ENCODE results near the gene TRPM2.

Gene TRPM2

DNA sequence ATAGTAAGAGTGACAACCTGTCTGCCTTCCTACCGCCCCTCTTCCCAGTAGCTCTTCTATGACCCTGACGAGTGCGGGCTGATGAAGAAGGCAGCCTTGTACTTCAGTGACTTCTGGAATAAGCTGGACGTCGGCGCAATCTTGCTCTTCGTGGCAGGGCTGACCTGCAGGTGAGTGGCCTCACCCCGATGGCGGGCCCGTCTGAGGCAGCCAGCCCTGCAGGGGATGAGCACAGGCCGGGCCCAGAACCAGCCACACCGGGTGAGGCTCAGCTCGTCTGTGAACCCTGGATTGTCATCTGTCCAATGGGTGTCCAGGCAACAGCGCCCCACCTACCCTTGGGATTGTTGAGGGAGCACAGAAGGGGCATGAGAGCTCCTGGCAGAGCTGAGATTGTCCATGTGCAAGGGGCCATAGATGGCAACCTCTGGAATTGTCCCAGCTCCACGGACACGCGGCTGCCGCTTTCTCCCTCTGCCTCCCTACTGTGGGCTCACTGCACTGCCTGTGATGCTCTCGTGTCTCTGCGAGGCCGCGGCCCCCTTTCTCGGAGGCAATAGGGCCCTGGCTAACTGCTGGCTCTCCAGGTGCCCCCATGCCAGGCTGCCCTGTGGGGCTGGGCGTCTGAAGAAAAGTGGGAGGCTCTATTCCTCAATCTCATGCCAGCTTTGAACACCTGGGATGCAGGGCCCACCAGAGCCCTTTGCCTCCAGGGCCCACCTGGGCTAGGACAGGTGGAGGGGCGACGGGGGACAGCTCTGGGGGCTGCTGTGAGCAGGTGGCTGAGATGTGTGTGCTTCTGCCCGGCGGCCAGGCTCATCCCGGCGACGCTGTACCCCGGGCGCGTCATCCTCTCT, 51.9 kb downstream of the TRPM2 start:
- no peak overlapping the region for H3K4me3 ChIP-seq (ENCODE audit: low read length)
- DNase-seq (ENCODE audit: low read depth): no peak
- TF ChIP-seq, protein P1, sequence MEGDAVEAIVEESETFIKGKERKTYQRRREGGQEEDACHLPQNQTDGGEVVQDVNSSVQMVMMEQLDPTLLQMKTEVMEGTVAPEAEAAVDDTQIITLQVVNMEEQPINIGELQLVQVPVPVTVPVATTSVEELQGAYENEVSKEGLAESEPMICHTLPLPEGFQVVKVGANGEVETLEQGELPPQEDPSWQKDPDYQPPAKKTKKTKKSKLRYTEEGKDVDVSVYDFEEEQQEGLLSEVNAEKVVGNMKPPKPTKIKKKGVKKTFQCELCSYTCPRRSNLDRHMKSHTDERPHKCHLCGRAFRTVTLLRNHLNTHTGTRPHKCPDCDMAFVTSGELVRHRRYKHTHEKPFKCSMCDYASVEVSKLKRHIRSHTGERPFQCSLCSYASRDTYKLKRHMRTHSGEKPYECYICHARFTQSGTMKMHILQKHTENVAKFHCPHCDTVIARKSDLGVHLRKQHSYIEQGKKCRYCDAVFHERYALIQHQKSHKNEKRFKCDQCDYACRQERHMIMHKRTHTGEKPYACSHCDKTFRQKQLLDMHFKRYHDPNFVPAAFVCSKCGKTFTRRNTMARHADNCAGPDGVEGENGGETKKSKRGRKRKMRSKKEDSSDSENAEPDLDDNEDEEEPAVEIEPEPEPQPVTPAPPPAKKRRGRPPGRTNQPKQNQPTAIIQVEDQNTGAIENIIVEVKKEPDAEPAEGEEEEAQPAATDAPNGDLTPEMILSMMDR (conservative IDR thresholded peaks at IDR 0.05; ENCODE audit: low read length): no peak

DNA sequence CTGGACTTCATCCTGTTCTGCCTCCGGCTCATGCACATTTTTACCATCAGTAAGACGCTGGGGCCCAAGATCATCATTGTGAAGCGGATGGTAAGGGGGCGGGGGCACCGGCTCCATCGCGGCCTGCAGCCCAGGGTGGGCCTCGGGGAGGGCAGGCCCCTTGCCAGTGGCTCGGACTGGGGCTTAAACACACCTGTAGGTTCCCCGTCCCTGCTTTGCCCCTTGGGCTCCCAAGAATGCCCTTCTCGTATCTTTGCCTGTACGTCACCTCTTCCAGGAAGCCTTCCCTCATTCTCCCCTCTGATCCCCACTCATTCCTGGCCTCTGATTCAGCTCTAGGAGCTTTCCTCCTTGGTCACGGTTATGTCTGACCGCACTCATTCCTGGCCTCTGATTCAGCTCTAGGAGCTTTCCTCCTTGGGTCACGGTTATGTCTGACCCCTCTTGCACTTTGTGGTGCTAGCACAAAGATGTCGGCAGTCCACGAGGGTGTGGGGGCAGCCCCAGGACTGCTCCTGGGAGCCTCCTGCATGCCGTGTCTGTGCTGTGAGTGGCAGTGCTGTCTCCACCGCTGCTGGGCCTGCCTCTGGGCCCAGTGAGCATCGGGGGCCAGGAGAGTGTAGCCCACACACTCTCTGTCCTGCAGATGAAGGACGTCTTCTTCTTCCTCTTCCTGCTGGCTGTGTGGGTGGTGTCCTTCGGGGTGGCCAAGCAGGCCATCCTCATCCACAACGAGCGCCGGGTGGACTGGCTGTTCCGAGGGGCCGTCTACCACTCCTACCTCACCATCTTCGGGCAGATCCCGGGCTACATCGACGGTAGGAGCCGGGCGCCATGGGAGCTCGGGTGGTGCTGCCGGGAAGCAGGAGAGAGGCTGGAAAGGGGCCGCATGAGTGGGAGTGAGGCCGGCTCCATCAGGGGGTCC, 52.8 kb downstream of the TRPM2 start:
- no peak overlapping the region for H3K4me3 ChIP-seq (ENCODE audit: low read length)
- peak; percentile 32 for DNase-seq (ENCODE audit: low read depth)
- TF ChIP-seq, protein P1 (conservative IDR thresholded peaks at IDR 0.05; ENCODE audit: low read length): no peak

DNA sequence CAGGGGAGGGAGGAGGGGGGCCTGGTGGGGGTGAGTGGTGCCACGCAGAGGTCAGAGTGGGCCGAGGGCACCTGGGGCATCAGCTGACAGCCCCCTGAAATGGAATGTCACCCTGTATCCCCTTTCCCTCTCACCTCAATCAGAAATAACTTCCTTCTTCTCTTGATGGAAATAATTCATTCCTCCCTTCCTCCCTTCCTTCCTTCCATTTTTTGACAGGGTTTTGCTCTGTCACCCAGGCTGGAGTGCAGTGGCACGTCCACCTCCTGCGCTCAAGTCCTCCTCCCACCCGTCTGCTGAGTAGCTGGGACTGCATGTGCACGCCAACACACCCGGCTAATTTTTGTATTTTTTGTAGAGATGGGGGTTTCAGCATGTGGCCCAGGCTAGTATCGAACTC, 53.5 kb downstream of the TRPM2 start:
- H3K4me3 ChIP-seq (ENCODE audit: low read length): no peak overlapping the region
- DNase-seq (ENCODE audit: low read depth): no peak
- TF ChIP-seq, protein P1 (conservative IDR thresholded peaks at IDR 0.05; ENCODE audit: low read length): no peak

DNA sequence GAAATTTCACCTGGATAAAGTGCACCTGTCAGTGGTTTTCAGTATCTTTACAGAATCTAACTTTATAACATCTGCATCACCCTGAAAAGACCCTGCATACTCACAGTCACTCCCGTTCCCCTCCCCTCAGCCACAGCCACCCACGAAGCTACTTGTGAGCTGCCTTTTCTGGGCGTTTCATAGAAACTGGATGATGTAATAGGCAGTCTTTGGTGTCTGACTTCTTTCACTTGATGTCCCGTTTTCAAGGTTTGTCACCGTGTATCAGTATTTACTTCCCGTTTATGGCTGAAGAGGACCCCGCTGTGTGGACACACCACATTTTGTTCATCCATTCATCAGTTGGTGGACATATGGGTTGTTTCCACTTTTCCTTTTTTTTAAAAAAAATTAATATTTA, 54.1 kb downstream of the TRPM2 start:
- no peak for DNase-seq (ENCODE audit: low read depth)
- TF ChIP-seq, protein P1 (conservative IDR thresholded peaks at IDR 0.05; ENCODE audit: low read length): no peak
- no peak overlapping the region for H3K4me3 ChIP-seq (ENCODE audit: low read length)

DNA sequence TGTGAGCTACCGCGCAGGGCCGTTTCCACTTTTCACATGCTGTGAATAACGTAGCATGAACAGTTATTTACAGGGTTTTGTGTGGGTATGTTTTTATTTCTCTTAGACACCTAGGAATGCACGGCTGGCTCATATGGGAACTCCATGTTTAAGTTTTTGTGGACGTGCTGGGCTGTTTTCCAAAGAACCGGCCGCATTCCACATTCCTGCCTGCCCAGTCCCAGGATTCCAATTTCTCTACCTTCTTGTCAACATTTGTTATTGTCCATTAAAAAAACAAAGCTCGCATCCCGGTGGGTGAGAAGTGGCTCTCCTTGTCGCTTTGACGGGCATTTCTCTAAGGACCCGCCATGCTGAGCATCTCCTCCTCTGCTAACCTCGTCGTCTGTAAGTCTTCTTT, 54.8 kb downstream of the TRPM2 start:
- TF ChIP-seq, protein P1 (conservative IDR thresholded peaks at IDR 0.05; ENCODE audit: low read length): no peak
- no peak overlapping the region for H3K4me3 ChIP-seq (ENCODE audit: low read length)
- DNase-seq (ENCODE audit: low read depth): no peak

DNA sequence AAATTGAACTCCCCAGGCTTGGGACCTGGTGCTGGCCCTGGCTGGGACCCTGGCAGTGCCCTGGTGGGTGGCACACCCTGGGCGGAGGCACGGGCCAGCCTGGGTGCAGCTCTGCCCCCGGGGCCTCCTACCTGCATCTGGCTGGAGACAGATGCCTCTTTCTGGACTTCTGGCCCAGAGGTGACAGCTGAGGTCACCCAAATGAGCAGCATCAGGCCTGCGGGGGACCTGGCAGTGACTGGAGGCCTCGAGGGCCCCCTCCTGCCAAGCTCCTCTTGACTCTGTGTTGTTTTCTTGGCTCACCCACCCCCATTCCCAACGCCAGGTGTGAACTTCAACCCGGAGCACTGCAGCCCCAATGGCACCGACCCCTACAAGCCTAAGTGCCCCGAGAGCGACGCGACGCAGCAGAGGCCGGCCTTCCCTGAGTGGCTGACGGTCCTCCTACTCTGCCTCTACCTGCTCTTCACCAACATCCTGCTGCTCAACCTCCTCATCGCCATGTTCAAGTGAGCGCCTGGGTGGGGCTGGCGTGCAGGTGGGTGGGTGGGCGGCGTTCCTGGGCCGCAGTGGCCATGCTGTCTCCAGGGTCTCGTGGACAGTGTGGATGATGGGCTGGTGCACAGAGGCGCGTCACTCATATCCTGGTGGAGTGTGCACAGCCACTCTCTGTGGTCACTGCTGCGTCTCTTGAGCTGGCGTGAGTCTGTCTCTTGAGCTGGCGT, 60.3 kb downstream of the TRPM2 start:
- DNase-seq (ENCODE audit: low read depth): no peak
- TF ChIP-seq, protein P1 (conservative IDR thresholded peaks at IDR 0.05; ENCODE audit: low read length): no peak
- H3K4me3 ChIP-seq (ENCODE audit: low read length): no peak overlapping the region

All from AG10803 (cell line).